Endothelial cell of umbilical vein (primary cell): ENCODE measurements around the gene INTS6L. TPM values are rescaled to one million over a fixed set of nuclear protein-coding genes. Genes with fewer than 3 reads are reported as not detected.
A peak's percentile ranks its signal among the peaks of the same experiment; 100 is the strongest.

Source experiments
- BruUV-seq: library from RNA; stranded (reverse); fragments of 400-500 nt; replicated peaks from 2 replicates; lab custom pipeline; 2021; lab: Mats Ljungman, UMichigan
- CTCF ChIA-PET: fragments of 300-600, 350-600 bp; sonication (Branson Sonifier 250); formaldehyde crosslinking; loops from one replicate; lab custom pipeline; 2021; ENCODE audit warnings: antibody characterized with exemption, inconsistent platforms; lab: Charles Lee
- POLR2A ChIA-PET: fragments of 300-600, 350-600 bp; sonication (Branson Sonifier 250); formaldehyde crosslinking; loops from one replicate; lab custom pipeline; 2021; ENCODE audit warnings: antibody characterized with exemption, inconsistent platforms; lab: Charles Lee
- DNase-seq: peaks from one replicate; pipeline ENCODE4 v3.0.0-alpha.2; 2011; ENCODE audit warnings: low read depth, low spot score
- FAIRE-seq: peaks from 2 replicates; lab custom pipeline; 2011; peaks lifted over from hg19 to GRCh38; lab: Jason Lieb, UNC
- H2AFZ ChIP-seq: 2 replicates; pipeline ENCODE4 v1.6.0; 2012; ENCODE audit warnings: low read depth, low read length, control low read depth, inconsistent platforms
- H3K27ac ChIP-seq: 2 replicates; pipeline ENCODE4 v1.5.1; 2011; ENCODE audit warnings: low read depth, mild to moderate bottlenecking, control low read depth, low read length, moderate library complexity; ENCODE audit not compliant: insufficient read depth
- H3K27me3 ChIP-seq, 2 experiments: 2 replicates each; pipeline versions ENCODE4 v1.6.0 to v1.6.1; 2011; ENCODE audit warnings: low read length in 2 of 2, mixed read lengths in 1 of 2; ENCODE audit not compliant: control insufficient read depth in 2 of 2, insufficient read depth in 2 of 2
- H3K36me3 ChIP-seq, 2 experiments: 2 replicates in 1 of 2; 3 replicates in 1 of 2; pipeline ENCODE4 v1.5.1; 2011; ENCODE audit warnings: low read length in 2 of 2, mild to moderate bottlenecking in 1 of 2, moderate library complexity in 1 of 2; ENCODE audit not compliant: control insufficient read depth in 2 of 2, insufficient read depth in 2 of 2; ENCODE audit errors: extremely low read depth in 1 of 2
- H3K4me1 ChIP-seq: 3 replicates; pipeline ENCODE4 v1.5.1; 2011; ENCODE audit warnings: mild to moderate bottlenecking, low read length; ENCODE audit not compliant: control insufficient read depth, insufficient read depth; ENCODE audit errors: extremely low read depth
- H3K4me2 ChIP-seq: 2 replicates; pipeline ENCODE4 v1.6.1; 2011; ENCODE audit warnings: low read length, control low read depth, mixed read lengths; ENCODE audit not compliant: insufficient read depth
- H3K4me3 ChIP-seq, 3 experiments: fragments of 200-600 bp in 1 of 3; sonication (generic), shearing (Covaris generic) in 1 of 3; replicated peaks in 1 of 3; 2 replicates each; pipeline ENCODE4 v1.5.1; 2011 to 2016; ENCODE audit warnings: control low read depth in 3 of 3, low read length in 3 of 3, mild to moderate bottlenecking in 2 of 3, inconsistent platforms in 1 of 3, low read depth in 1 of 3, moderate library complexity in 1 of 3; ENCODE audit not compliant: insufficient read depth in 1 of 3
- H3K79me2 ChIP-seq: 2 replicates; pipeline ENCODE4 v1.6.0; 2012; ENCODE audit warnings: low read length, inconsistent platforms; ENCODE audit not compliant: control insufficient read depth, insufficient read depth
- H3K9ac ChIP-seq: replicated peaks from 2 replicates; pipeline ENCODE3; 2011; ENCODE audit warnings: low read length, control low read depth; ENCODE audit not compliant: insufficient read depth; ENCODE audit errors: extremely low read depth
- H3K9me1 ChIP-seq: replicated peaks from 3 replicates; pipeline ENCODE4 v1.6.0; 2011; ENCODE audit warnings: mild to moderate bottlenecking, low read length; ENCODE audit not compliant: control insufficient read depth, insufficient read depth; ENCODE audit errors: extremely low read depth
- H3K9me3 ChIP-seq: replicated peaks from 2 replicates; pipeline ENCODE4 v1.5.1; 2012; ENCODE audit warnings: low read length, inconsistent platforms; ENCODE audit not compliant: control insufficient read depth, insufficient read depth
- H4K20me1 ChIP-seq: replicated peaks from 2 replicates; pipeline ENCODE3; 2011; ENCODE audit warnings: mild to moderate bottlenecking, low read length; ENCODE audit not compliant: control insufficient read depth, insufficient read depth; ENCODE audit errors: extremely low read depth
- CTCF ChIP-seq, 2 donors: IDR thresholded peaks; 1 replicate in 1 of 2; 2 replicates in 1 of 2; pipeline ENCODE4 v1.5.1; 2011; ENCODE audit warnings: low read length in 2 of 2, mild to moderate bottlenecking in 2 of 2, moderate library complexity in 2 of 2, control low read depth in 1 of 2, inconsistent platforms in 1 of 2, low read depth in 1 of 2; ENCODE audit not compliant: insufficient read depth in 1 of 2; ENCODE audit errors: extremely low read depth in 1 of 2
- EZH2 ChIP-seq: IDR thresholded peaks from 2 replicates; pipeline ENCODE4 v1.6.1; 2012; ENCODE audit warnings: borderline replicate concordance, low read depth, mild to moderate bottlenecking, moderate library complexity, low read length, inconsistent platforms; ENCODE audit not compliant: severe bottlenecking
- FOS ChIP-seq: IDR thresholded peaks from 2 replicates; pipeline ENCODE4 v1.6.1; 2011; ENCODE audit warnings: mild to moderate bottlenecking, low read length, moderate library complexity, borderline replicate concordance; ENCODE audit not compliant: insufficient read depth
- GATA2 ChIP-seq: IDR thresholded peaks from 2 replicates; pipeline ENCODE4 v1.7.0; 2011; ENCODE audit warnings: low read depth, mild to moderate bottlenecking, moderate library complexity, mixed read lengths, low read length; ENCODE audit not compliant: insufficient read length, insufficient read depth
- JUN ChIP-seq: IDR thresholded peaks from 2 replicates; pipeline ENCODE4 v1.6.1; 2011; ENCODE audit warnings: borderline replicate concordance, low read depth; ENCODE audit not compliant: insufficient read length, insufficient read depth
- MYC ChIP-seq: IDR thresholded peaks from one replicate; pipeline ENCODE4 v1.6.1; 2011; ENCODE audit warnings: mild to moderate bottlenecking, low read depth, low read length
- POLR2A ChIP-seq: IDR thresholded peaks from 2 replicates; pipeline ENCODE4 v1.6.1; 2012; ENCODE audit warnings: low read depth, mild to moderate bottlenecking, control low read depth, low read length
- POLR2AphosphoS5 ChIP-seq: IDR thresholded peaks from 2 replicates; pipeline ENCODE4 v1.6.1; 2012; ENCODE audit warnings: low read depth, mild to moderate bottlenecking, control low read depth, low read length, moderate library complexity; ENCODE audit not compliant: insufficient read depth
- dilution Hi-C: fragments of 300-500 bp; cut with MboI; formaldehyde crosslinking; loops from one replicate; pipeline ENCODE4 v1.15.0; 2019; ENCODE audit warnings: low sequenced_read_pairs; ENCODE audit not compliant: extremely low pct_ligation_motif_present
- intact Hi-C: fragments of 100-400 bp; cut with micrococcal nuclease; formaldehyde crosslinking; loops from one replicate; pipeline ENCODE4 v1.10.0; 2022
- polyA plus RNA-seq, 4 experiments: library from polyadenylated mRNA; depleted of rRNA in 3 of 4; stranded (reverse) in 3 of 4; unstranded in 1 of 4; fragments of >200 nt; gene quantifications; 2 replicates each; pipeline versions ENCODE4 v1.2.1 to v1.2.3, GENCODE V29; 2011 to 2012; ENCODE audit warnings: missing spikeins in 1 of 4
- total RNA-seq: library from RNA; stranded (reverse); gene quantifications from 2 replicates; pipeline ENCODE4 v1.2.3, GENCODE V29; 2021
- TF ChIP-seq, protein P1 (sequence below): IDR thresholded peaks from 2 replicates; pipeline ENCODE4 v1.6.1; 2011; ENCODE audit not compliant: insufficient read depth, insufficient read length

Gene INTS6L
- total and polyA plus RNA-seq, 2 donors (not counting 3 experiments of a cell fraction or from before 2014, with no cell fraction given), result 5.2 to 7.5 TPM

GRCh38 chrX:135520022-135520552 is 373 bp upstream of the INTS6L start:
- intact Hi-C loops (loop anchor here (2.0 to 10.0 kb wide), 5 partner anchors 38 to 745 kb away; partner anchors contain the start of gene SMIM10L2A), dilution Hi-C loops (no loop called here)
- TF ChIP-seq EZH2, result no peak
- no peak for TF ChIP-seq GATA2
- TF ChIP-seq POLR2A, result no peak
- TF ChIP-seq JUN, result no peak
- no peak for TF ChIP-seq MYC
- TF ChIP-seq FOS, result no peak
- TF ChIP-seq, protein P1, sequence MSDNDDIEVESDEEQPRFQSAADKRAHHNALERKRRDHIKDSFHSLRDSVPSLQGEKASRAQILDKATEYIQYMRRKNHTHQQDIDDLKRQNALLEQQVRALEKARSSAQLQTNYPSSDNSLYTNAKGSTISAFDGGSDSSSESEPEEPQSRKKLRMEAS, result no peak
- no peak for TF ChIP-seq POLR2AphosphoS5
- TF ChIP-seq CTCF (IDR thresholded peaks at IDR 0.05; ENCODE audit: extremely low read depth in 1 of 2, insufficient read depth in 1 of 2, low read depth in 1 of 2, low read length in 2 of 2), result no peak
- Histone ChIP-seq H3K27me3 (no peaks in the 10 kb centered on the region), H3K4me3 (peak overlapping the region; percentile 23 to 65 (median 56)), H2AFZ (peak overlapping the region; percentile 70), H3K4me1 (peaks cover 4% of the 10 kb centered on the region), H3K9ac (peak overlapping the region; percentile 28), H3K9me3 (no peaks in the 10 kb centered on the region), H3K79me2 (no peaks in the 10 kb centered on the region), H3K36me3 (no peaks in the 10 kb centered on the region), H3K4me2 (peak overlapping the region; percentile 71), H3K27ac (peak overlapping the region; percentile 16), H4K20me1 (no peaks in the 10 kb centered on the region), H3K9me1 (no peaks in the 10 kb centered on the region)
- no TSS peak for BruUV-seq
- CTCF ChIA-PET, result interaction anchor here (1.0 kb wide), 1 partner anchor 35 kb away, joined by 3 read pairs; no protein-coding TSS in a partner anchor
- POLR2A ChIA-PET, result no interaction called here
- DNase-seq, result no peak
- FAIRE-seq, result peak; percentile 42
